GM23248 (cell line): ENCODE measurements around the gene KLF2. TPM values are rescaled to one million over a fixed set of nuclear protein-coding genes. Genes with fewer than 3 reads are reported as not detected.

Experiments
- DNase-seq: peaks from one replicate; pipeline ENCODE4 v3.0.0-alpha.2; 2015
- H2AFZ ChIP-seq: fragments of 200-600 bp; sonication (generic); 2 replicates; pipeline ENCODE4 v1.6.1; 2016; ENCODE audit warnings: antibody characterized with exemption
- H3F3A ChIP-seq: fragments of 200-600 bp; sonication (generic); 2 replicates; pipeline ENCODE4 v1.6.1; 2016; ENCODE audit warnings: mild to moderate bottlenecking, antibody characterized with exemption, mixed run types; ENCODE audit not compliant: insufficient read depth
- H3K27ac ChIP-seq: fragments of 200-600 bp; sonication (generic); 2 replicates; pipeline ENCODE4 v1.5.1; 2016; ENCODE audit warnings: mild to moderate bottlenecking
- H3K27me3 ChIP-seq: fragments of 200-600 bp; sonication (generic); replicated peaks from 2 replicates; pipeline ENCODE4 v1.6.1; 2016; ENCODE audit warnings: mild to moderate bottlenecking; ENCODE audit not compliant: insufficient read depth
- H3K36me3 ChIP-seq: fragments of 200-600 bp; sonication (generic); 2 replicates; pipeline ENCODE4 v1.6.1; 2016; ENCODE audit warnings: low read depth, mild to moderate bottlenecking
- H3K4me1 ChIP-seq: fragments of 200-600 bp; sonication (generic); 2 replicates; pipeline ENCODE4 v1.6.1; 2016; ENCODE audit warnings: mild to moderate bottlenecking; ENCODE audit not compliant: insufficient read depth
- H3K4me2 ChIP-seq: fragments of 200-600 bp; sonication (generic); one replicate; pipeline ENCODE4 v1.6.1; 2016; ENCODE audit warnings: mild to moderate bottlenecking; ENCODE audit not compliant: unreplicated experiment
- H3K4me3 ChIP-seq: fragments of 200-600 bp; sonication (generic); 2 replicates; pipeline ENCODE4 v1.5.1; 2016; ENCODE audit warnings: mild to moderate bottlenecking
- H3K79me2 ChIP-seq: fragments of 200-600 bp; sonication (generic); 2 replicates; pipeline ENCODE4 v1.6.1; 2016; ENCODE audit warnings: mild to moderate bottlenecking; ENCODE audit not compliant: insufficient read depth
- H3K9ac ChIP-seq: fragments of 200-600 bp; sonication (generic); 2 replicates; pipeline ENCODE4 v1.6.1; 2016; ENCODE audit warnings: mild to moderate bottlenecking
- H3K9me2 ChIP-seq: fragments of 200-600 bp; sonication (generic); 2 replicates; pipeline ENCODE4 v1.6.1; 2016; ENCODE audit warnings: mixed run types, mild to moderate bottlenecking, moderate library complexity; ENCODE audit not compliant: insufficient read depth
- H3K9me3 ChIP-seq: fragments of 200-600 bp; sonication (generic); one replicate; pipeline ENCODE4 v1.6.1; 2017; ENCODE audit warnings: low read depth
- H4K20me1 ChIP-seq: fragments of 200-600 bp; sonication (generic); 2 replicates; pipeline ENCODE4 v1.6.0; 2016; ENCODE audit not compliant: insufficient read depth
- EZH2 ChIP-seq: fragments of 200-600 bp; sonication (generic); IDR thresholded peaks from 2 replicates; pipeline ENCODE4 v1.6.1; 2018; ENCODE audit warnings: antibody characterized with exemption, mild to moderate bottlenecking; ENCODE audit not compliant: insufficient read depth, poor library complexity, severe bottlenecking
- EZH2phosphoT487 ChIP-seq: fragments of 200-600 bp; sonication (generic); IDR thresholded peaks from 2 replicates; pipeline ENCODE4 v1.6.1; 2018; ENCODE audit warnings: antibody characterized with exemption, moderate library complexity, mild to moderate bottlenecking, low read depth; ENCODE audit not compliant: insufficient read depth
- WGBS, 2 experiments: methylation state at CpG; one replicate each; pipeline ENCODE4 v1.1.6; 2015 to 2017; ENCODE audit warnings: low lambda C conversion rate in 2 of 2, low coverage in 1 of 2; ENCODE audit errors: missing lambda C conversion rate in 2 of 2; 5-methylcytosine and 5-hydroxymethylcytosine counted together
- in situ Hi-C: fragments of 300-500 bp; cut with MboI; formaldehyde crosslinking; loops from 2 replicates; pipeline ENCODE4 v1.15.0; 2020
- polyA plus RNA-seq: library from polyadenylated mRNA; unstranded; fragments of >200 nt; fragmentation: Nextera tagmentation; extraction: Ambion mirVana; gene quantifications from 2 replicates; pipeline ENCODE4 v1.2.1, GENCODE V29; 2016
- total RNA-seq: library from RNA; depleted of rRNA; stranded (reverse); fragments of >200 nt; shearing (Covaris generic); gene quantifications from 2 replicates; pipeline ENCODE4 v1.2.3, GENCODE V29; 2014; rRNA removed

KLF2 gene
- total and polyA plus RNA-seq, 2 experiments from 2014 or later, result 7.8 to 11.3 TPM

DNA sequence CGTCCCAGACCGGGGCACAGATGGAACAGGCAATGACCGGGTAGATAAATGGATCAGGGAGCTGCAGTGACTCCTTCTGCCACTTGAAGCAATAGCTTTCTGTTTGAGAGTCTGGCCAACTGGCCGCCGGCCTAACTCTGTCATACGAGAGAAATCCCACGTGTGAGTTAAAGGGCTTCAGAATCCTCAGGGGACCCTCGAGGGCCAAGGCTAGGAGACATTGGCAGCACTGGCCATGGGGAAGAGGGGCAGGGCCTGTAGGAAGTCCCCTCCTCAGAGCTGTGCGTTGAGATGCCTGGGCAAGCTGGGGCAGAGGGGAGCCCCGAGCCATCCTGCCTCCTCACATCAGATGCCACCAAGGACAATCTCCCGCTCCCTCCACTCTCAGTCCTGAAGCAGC lies 51.6 kb downstream of the KLF2 start:
- TF ChIP-seq EZH2phosphoT487 (no peak), EZH2 (no peak)
- Histone ChIP-seq H3K4me3 (no peak overlapping the region), H3K9ac (no peak overlapping the region), H3K9me2 (no peaks in the 10 kb centered on the region), H3K36me3 (no peaks in the 10 kb centered on the region; the same call in 1 of the 2 replicates), H3F3A (0 out of 2 replicates have a peak, but pooled peaks cover 7% of the 10 kb centered on the region), H3K9me3 (no peaks in the 10 kb centered on the region), H2AFZ (no peak overlapping the region), H3K27ac (no peak overlapping the region), H3K27me3 (no peaks in the 10 kb centered on the region), H4K20me1 (no peaks in the 10 kb centered on the region), H3K4me1 (peaks cover 8% of the 10 kb centered on the region; the same call in 1 of the 2 replicates), H3K79me2 (no peaks in the 10 kb centered on the region), H3K4me2 (no peak overlapping the region)
- no peak for DNase-seq
- 86 to 90% methylated on average over 11 of the region's 11 CpGs for WGBS, 2 experiments
- in situ Hi-C loops, result loop anchor here (25.0 kb wide), 1 partner anchor 739 kb away; the partner anchor contains the start of gene CYP4F3

DNA sequence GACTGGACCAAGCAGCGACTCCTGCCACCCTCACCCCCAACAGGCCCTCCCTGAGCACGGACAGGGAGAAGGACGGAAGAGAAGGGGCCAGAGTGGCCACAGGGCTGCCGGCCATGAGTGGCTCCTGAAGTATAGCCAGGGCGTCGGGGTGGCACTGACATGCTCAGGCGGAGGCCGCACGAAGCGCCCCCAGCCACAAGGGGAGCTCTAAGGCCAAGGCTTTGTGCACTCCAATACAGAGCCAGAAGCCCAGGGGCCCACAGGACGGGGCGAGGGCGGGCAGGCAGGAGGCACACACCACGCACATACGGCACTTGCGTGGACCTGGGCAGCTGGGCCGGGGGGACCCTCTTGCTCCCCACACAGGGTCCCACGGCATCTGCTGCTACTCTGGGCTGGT lies 52.0 kb downstream of the KLF2 start:
- Histone ChIP-seq H3K4me1 (peaks cover 11% of the 10 kb centered on the region), H3K9me3 (no peaks in the 10 kb centered on the region), H3K79me2 (no peaks in the 10 kb centered on the region), H3K9ac (no peak overlapping the region), H3K36me3 (no peaks in the 10 kb centered on the region; the same call in 1 of the 2 replicates), H3K4me2 (no peak overlapping the region), H2AFZ (no peak overlapping the region), H3K27ac (no peak overlapping the region), H3K27me3 (no peaks in the 10 kb centered on the region), H3K9me2 (no peaks in the 10 kb centered on the region), H4K20me1 (no peaks in the 10 kb centered on the region), H3F3A (0 out of 2 replicates have a peak, but pooled peaks cover 7% of the 10 kb centered on the region), H3K4me3 (no peak overlapping the region)
- peak; percentile 16 for DNase-seq
- 95 to 96% methylated on average over 16 of the region's 18 CpGs for WGBS, 2 experiments
- TF ChIP-seq EZH2phosphoT487, result no peak
- no peak for TF ChIP-seq EZH2
- in situ Hi-C loops, result loop anchor here (25.0 kb wide), 1 partner anchor 739 kb away; the partner anchor contains the start of gene CYP4F3

DNA sequence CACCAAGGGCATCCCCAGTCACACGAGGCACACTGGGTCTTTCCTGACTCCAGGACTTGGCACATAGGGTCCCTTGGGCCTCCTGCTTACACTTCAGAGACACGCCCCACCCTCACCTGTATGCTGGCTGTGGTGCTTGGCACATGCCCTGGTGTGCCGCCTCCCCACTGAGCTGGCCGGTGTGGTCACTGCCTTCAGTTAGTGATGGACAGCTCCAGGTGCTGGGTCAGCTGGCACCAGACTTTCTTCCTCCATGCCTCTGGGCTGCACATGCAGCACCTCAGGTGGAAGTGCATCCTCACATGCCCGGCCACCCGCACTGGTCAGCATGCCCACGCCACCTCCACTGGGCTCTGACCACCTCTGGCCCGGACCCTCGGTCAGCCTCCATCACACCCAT lies 52.9 kb downstream of the KLF2 start:
- no peaks in the 10 kb centered on the region for H3K27me3 ChIP-seq
- WGBS, 2 experiments, result 97 to 98% methylated on average over 9 of the region's 9 CpGs
- H3K9me3 ChIP-seq, result no peaks in the 10 kb centered on the region
- no peak for DNase-seq
- peaks cover 11% of the 10 kb centered on the region; the same call in 1 of the 2 replicates for H3F3A ChIP-seq
- H3K4me3 ChIP-seq, result no peak overlapping the region
- no peak overlapping the region for H3K4me2 ChIP-seq
- no peak overlapping the region for H3K27ac ChIP-seq
- H3K36me3 ChIP-seq, result no peaks in the 10 kb centered on the region; the same call in 1 of the 2 replicates
- H2AFZ ChIP-seq, result no peak overlapping the region
- peaks cover 18% of the 10 kb centered on the region for H3K4me1 ChIP-seq
- TF ChIP-seq EZH2, result no peak
- TF ChIP-seq EZH2phosphoT487, result no peak
- H3K9me2 ChIP-seq, result no peaks in the 10 kb centered on the region
- H3K9ac ChIP-seq, result no peak overlapping the region
- in situ Hi-C loops, result loop anchor here (25.0 kb wide), 1 partner anchor 740 kb away; the partner anchor contains the start of gene CYP4F3
- H4K20me1 ChIP-seq, result no peaks in the 10 kb centered on the region
- H3K79me2 ChIP-seq, result no peaks in the 10 kb centered on the region

Other genes starting within 250 kb of the KLF2 start
- gene TPM4, start 248.3 kb upstream of the KLF2 start, total RNA-seq, result 1,413 and 1,469 TPM in 2 replicates
- gene TPM4, start 248.3 kb upstream of the KLF2 start, polyA plus RNA-seq, result 1,408 and 1,423 TPM in 2 replicates
- gene RAB8A, start 212.9 kb upstream of the KLF2 start, total RNA-seq, result 29.5 and 42.6 TPM in 2 replicates
- 106 and 112 TPM in 2 replicates for gene RAB8A, start 212.9 kb upstream of the KLF2 start, polyA plus RNA-seq
- not detected in 2 replicates for gene HSH2D, start 181.1 kb upstream of the KLF2 start, total RNA-seq
- gene HSH2D, start 181.1 kb upstream of the KLF2 start, polyA plus RNA-seq, result 0.13 TPM in 1 of 2 replicates, not detected in the other
- not detected in 2 replicates for gene CIB3, start 151.3 kb upstream of the KLF2 start, total RNA-seq
- not detected in 2 replicates for gene CIB3, start 151.3 kb upstream of the KLF2 start, polyA plus RNA-seq
- gene FAM32A, start 139.4 kb upstream of the KLF2 start, total RNA-seq, result 114 and 120 TPM in 2 replicates
- gene FAM32A, start 139.4 kb upstream of the KLF2 start, polyA plus RNA-seq, result 122 and 126 TPM in 2 replicates
- 86.6 and 90.0 TPM in 2 replicates for gene AP1M1, start 126.9 kb upstream of the KLF2 start, total RNA-seq
- 96.2 and 99.6 TPM in 2 replicates for gene AP1M1, start 126.9 kb upstream of the KLF2 start, polyA plus RNA-seq
- 3.1 and 9.0 TPM in 2 replicates for gene EPS15L1, start 147.1 kb downstream of the KLF2 start, total RNA-seq
- gene EPS15L1, start 147.1 kb downstream of the KLF2 start, polyA plus RNA-seq, result 23.4 and 28.6 TPM in 2 replicates
- not detected in 2 replicates for gene CALR3, start 171.3 kb downstream of the KLF2 start, total RNA-seq
- gene CALR3, start 171.3 kb downstream of the KLF2 start, polyA plus RNA-seq, result not detected in 2 replicates
- 4.2 and 5.1 TPM in 2 replicates for gene C19orf44, start 171.6 kb downstream of the KLF2 start, total RNA-seq
- 2.4 and 3.5 TPM in 2 replicates for gene C19orf44, start 171.6 kb downstream of the KLF2 start, polyA plus RNA-seq
- 1.4 and 2.9 TPM in 2 replicates for gene CHERP, start 217.6 kb downstream of the KLF2 start, total RNA-seq
- 16.8 and 20.5 TPM in 2 replicates for gene CHERP, start 217.6 kb downstream of the KLF2 start, polyA plus RNA-seq
- 39.7 and 43.2 TPM in 2 replicates for gene SLC35E1, start 247.6 kb downstream of the KLF2 start, total RNA-seq
- 35.7 and 38.8 TPM in 2 replicates for gene SLC35E1, start 247.6 kb downstream of the KLF2 start, polyA plus RNA-seq